Esophagus muscularis mucosa (tissue), 4 donors: ENCODE measurements around the gene RNF220.

ENCODE experiments used
- EP300 ChIP-seq: sonication (generic); formaldehyde crosslinking; IDR thresholded peaks from one replicate; pipeline ENCODE4 v1.6.1; 2017; ENCODE audit warnings: antibody characterized with exemption
- POLR2A ChIP-seq: fragments of 450-650 bp; IDR thresholded peaks from one replicate; pipeline ENCODE4 v1.6.1; 2017; ENCODE audit warnings: antibody characterized with exemption, moderate library complexity, mild to moderate bottlenecking, low read depth
- POLR2AphosphoS5 ChIP-seq, 2 donors: sonication (generic); formaldehyde crosslinking; IDR thresholded peaks; one replicate each; pipeline ENCODE4 v1.6.1; 2017; ENCODE audit warnings: antibody characterized with exemption in 2 of 2
- TF ChIP-seq, protein P1 (sequence below), 3 experiments: fragments of 200-600 bp in 2 of 3; fragments of 450-650 bp in 1 of 3; sonication (generic) in 2 of 3; IDR thresholded peaks; one replicate each; pipeline ENCODE4 v1.5.1; 2017 to 2019; ENCODE audit warnings: antibody characterized with exemption in 3 of 3, mild to moderate bottlenecking in 2 of 3, moderate library complexity in 1 of 3

GRCh38 chr1:44628962-44629756, 224.1 kb downstream of the RNF220 start:
- TF ChIP-seq, protein P1, sequence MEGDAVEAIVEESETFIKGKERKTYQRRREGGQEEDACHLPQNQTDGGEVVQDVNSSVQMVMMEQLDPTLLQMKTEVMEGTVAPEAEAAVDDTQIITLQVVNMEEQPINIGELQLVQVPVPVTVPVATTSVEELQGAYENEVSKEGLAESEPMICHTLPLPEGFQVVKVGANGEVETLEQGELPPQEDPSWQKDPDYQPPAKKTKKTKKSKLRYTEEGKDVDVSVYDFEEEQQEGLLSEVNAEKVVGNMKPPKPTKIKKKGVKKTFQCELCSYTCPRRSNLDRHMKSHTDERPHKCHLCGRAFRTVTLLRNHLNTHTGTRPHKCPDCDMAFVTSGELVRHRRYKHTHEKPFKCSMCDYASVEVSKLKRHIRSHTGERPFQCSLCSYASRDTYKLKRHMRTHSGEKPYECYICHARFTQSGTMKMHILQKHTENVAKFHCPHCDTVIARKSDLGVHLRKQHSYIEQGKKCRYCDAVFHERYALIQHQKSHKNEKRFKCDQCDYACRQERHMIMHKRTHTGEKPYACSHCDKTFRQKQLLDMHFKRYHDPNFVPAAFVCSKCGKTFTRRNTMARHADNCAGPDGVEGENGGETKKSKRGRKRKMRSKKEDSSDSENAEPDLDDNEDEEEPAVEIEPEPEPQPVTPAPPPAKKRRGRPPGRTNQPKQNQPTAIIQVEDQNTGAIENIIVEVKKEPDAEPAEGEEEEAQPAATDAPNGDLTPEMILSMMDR (IDR thresholded peaks at IDR 0.05): no peak
- TF ChIP-seq POLR2A (no peak), POLR2AphosphoS5 (IDR thresholded peaks at IDR 0.05) (no peak), EP300 (no peak)
